K562 (cell line): ENCODE data around the gene NCOA4. TPM values are rescaled to one million over a fixed set of nuclear protein-coding genes. Genes with fewer than 3 reads are reported as not detected.

Experiments used
- ATAC-seq: fragments of 200-7000 bp; cut with Tn5 transposase; 3 replicates; pipeline ENCODE4 v1.9.1; 2020; ENCODE audit warnings: moderate library complexity
- BruUV-seq: library from RNA; stranded (reverse); fragments of 400-500 nt; replicated peaks from 2 replicates; lab custom pipeline; 2021; lab: Mats Ljungman, UMichigan
- CTCF ChIA-PET: fragments of 300-600 bp; formaldehyde crosslinking; extraction: SDS; loops from one replicate; lab custom pipeline; 2021; ENCODE audit warnings: low intra/inter-chr PET ratio; lab: Yijun Ruan, JAX
- POLR2A ChIA-PET: fragments of 300-600, 350-650 bp; sonication (Branson Sonifier 250); formaldehyde crosslinking; extraction: SDS; loops from one replicate; lab custom pipeline; 2021; ENCODE audit warnings: antibody characterized with exemption, inconsistent platforms; lab: Yijun Ruan, JAX
- DNase-seq, 4 experiments: peaks; one replicate each; pipeline versions ENCODE4 v3.0.0 to v3.0.0-alpha.2; 2011 to 2018; ENCODE audit warnings: low spot score in 3 of 4, mixed read lengths in 3 of 4; ENCODE audit errors: extremely low read depth in 1 of 4
- FAIRE-seq: peaks from 2 replicates; lab custom pipeline; 2011; peaks lifted over from hg19 to GRCh38; lab: Jason Lieb, UNC
- H2AFZ ChIP-seq: 2 replicates; pipeline ENCODE4 v1.6.0; 2011; ENCODE audit warnings: low read depth, low read length, control low read depth, inconsistent platforms
- H3K27ac ChIP-seq: fragments of 200-600 bp; 3 replicates; pipeline ENCODE4 v1.8.0; 2011; ENCODE audit warnings: low read depth, mild to moderate bottlenecking, control low read depth, inconsistent platforms, low read length, moderate library complexity, mixed read lengths; ENCODE audit errors: extremely low read depth
- H3K27me3 ChIP-seq, 2 experiments: fragments of 300-600 bp in 1 of 2; 2 replicates in 1 of 2; 3 replicates in 1 of 2; pipeline versions ENCODE4 v1.6.0 to v1.8.0; 2011; ENCODE audit warnings: inconsistent platforms in 2 of 2, low read length in 2 of 2, mild to moderate bottlenecking in 1 of 2, mixed read lengths in 1 of 2, moderate library complexity in 1 of 2; ENCODE audit not compliant: control insufficient read depth in 2 of 2, insufficient read depth in 2 of 2
- H3K36me3 ChIP-seq: fragments of 300-600 bp; 3 replicates; pipeline ENCODE4 v1.8.0; 2011; ENCODE audit warnings: mild to moderate bottlenecking, low read length, inconsistent platforms; ENCODE audit not compliant: control insufficient read depth, insufficient read depth
- H3K4me1 ChIP-seq, 2 experiments: fragments of 200-600 bp in 1 of 2; replicated peaks in 1 of 2; 2 replicates in 1 of 2; 3 replicates in 1 of 2; pipeline versions ENCODE4 v1.5.1 to v1.8.0; 2011; ENCODE audit warnings: inconsistent platforms in 2 of 2, low read length in 2 of 2, mild to moderate bottlenecking in 1 of 2, mixed read lengths in 1 of 2, moderate library complexity in 1 of 2; ENCODE audit not compliant: control insufficient read depth in 2 of 2, insufficient read depth in 2 of 2
- H3K4me2 ChIP-seq: 2 replicates; pipeline ENCODE4 v1.6.1; 2011; ENCODE audit warnings: low read length, control low read depth, inconsistent platforms, mixed read lengths; ENCODE audit not compliant: insufficient read depth
- H3K4me3 ChIP-seq: fragments of 200-600 bp; sonication (generic), shearing (Covaris generic); 2 replicates; pipeline ENCODE4 v1.5.1; 2016; ENCODE audit warnings: control low read depth, inconsistent platforms
- H3K79me2 ChIP-seq: fragments of 200-600 bp; 3 replicates; pipeline ENCODE4 v1.8.0; 2011; ENCODE audit warnings: low read length, inconsistent platforms; ENCODE audit not compliant: control insufficient read depth, insufficient read depth
- H3K9ac ChIP-seq, 2 experiments: 2 replicates each; pipeline versions ENCODE4 v1.6.0 to v1.6.1; 2011; ENCODE audit warnings: low read depth in 2 of 2, low read length in 2 of 2, control low read depth in 1 of 2, inconsistent platforms in 1 of 2, mild to moderate bottlenecking in 1 of 2, mixed read lengths in 1 of 2; ENCODE audit not compliant: insufficient read depth in 1 of 2
- H3K9me1 ChIP-seq: one replicate; pipeline ENCODE4 v1.6.0; 2011; ENCODE audit warnings: inconsistent platforms, mild to moderate bottlenecking, low read length, moderate library complexity; ENCODE audit not compliant: control insufficient read depth, insufficient read depth
- H3K9me3 ChIP-seq: replicated peaks from 2 replicates; pipeline ENCODE4 v1.5.1; 2011; ENCODE audit warnings: low read depth, low read length, inconsistent platforms; ENCODE audit not compliant: control insufficient read depth, insufficient read depth
- H4K20me1 ChIP-seq: replicated peaks from 2 replicates; pipeline ENCODE4 v1.6.1; 2011; ENCODE audit warnings: low read length, inconsistent platforms, mixed read lengths; ENCODE audit not compliant: control insufficient read depth, insufficient read depth
- NCOA1 ChIP-seq: fragments of 450-650 bp; IDR thresholded peaks from 2 replicates; pipeline ENCODE4 v1.6.1; 2016; ENCODE audit warnings: low read depth
- PHB2 ChIP-seq: fragments of 450-650 bp; IDR thresholded peaks from 2 replicates; pipeline ENCODE4 v1.6.1; 2017; ENCODE audit warnings: low read depth
- PHTF2 ChIP-seq: fragments of 250-450 bp; sonication (Bioruptor Pico); IDR thresholded peaks from 2 replicates; pipeline ENCODE4 v1.5.0; 2021; ENCODE audit warnings: mild to moderate bottlenecking
- POLR2B ChIP-seq: fragments of 450-650 bp; IDR thresholded peaks from 2 replicates; pipeline ENCODE4 v1.6.1; 2018; ENCODE audit warnings: low read depth; ENCODE audit not compliant: partially characterized antibody
- SIX5 ChIP-seq, 2 experiments: IDR thresholded peaks; 2 replicates each; pipeline ENCODE4 v1.6.1; 2011; ENCODE audit warnings: low read length in 2 of 2, borderline replicate concordance in 1 of 2, low read depth in 1 of 2, mild to moderate bottlenecking in 1 of 2, moderate library complexity in 1 of 2; ENCODE audit not compliant: insufficient read depth in 1 of 2
- ZNF764 ChIP-seq: fragments of 250-450 bp; sonication (Bioruptor Pico); IDR thresholded peaks from 2 replicates; pipeline ENCODE4 v1.4.0; 2020; ENCODE audit warnings: low read depth, mild to moderate bottlenecking, moderate library complexity
- WGBS: fragments of 100-300 bp; shearing (Covaris generic); methylation state at CpG from one replicate; pipeline ENCODE4 v1.1.6; 2016; ENCODE audit warnings: low coverage, mixed read lengths; ENCODE audit not compliant: insufficient coverage; ENCODE audit errors: missing lambda C conversion rate; 5-methylcytosine and 5-hydroxymethylcytosine counted together
- in situ Hi-C: fragments of 300-500 bp; cut with MboI; formaldehyde crosslinking; loops from 4 replicates; pipeline ENCODE4 v1.15.0; 2018; ENCODE audit warnings: inconsistent platforms, mixed read lengths
- intact Hi-C: fragments of 100-400 bp; cut with micrococcal nuclease; formaldehyde crosslinking; loops from 2 replicates; pipeline ENCODE4 v1.14.2; 2022
- polyA plus RNA-seq, 8 experiments: library from polyadenylated mRNA; depleted of rRNA in 4 of 8; stranded (reverse) in 5 of 8; unstranded in 3 of 8; fragments of >200 nt; fragmentation: Nextera tagmentation in 2 of 8; fragmentation: Illumina TruSeq in 1 of 8; extraction: Ambion mirVana in 2 of 8; extraction: Trizol in 1 of 8; gene quantifications; 2 replicates each; pipeline versions ENCODE4 v1.2.1 to v1.2.3, GENCODE V29; 2011 to 2014; ENCODE audit warnings: inconsistent platforms in 1 of 8, missing spikeins in 1 of 8
- total RNA-seq, 7 experiments: library from RNA; depleted of rRNA in 6 of 7; stranded (reverse); fragments of >200 nt in 6 of 7; fragmentation: Illumina TruSeq in 2 of 7; extraction: Trizol in 2 of 7; gene quantifications; 2 replicates each; pipeline versions ENCODE4 v1.2.1 to v1.2.3, GENCODE V29; 2011 to 2021; ENCODE audit warnings: low replicate concordance in 1 of 7
- TF ChIP-seq, protein P1 (sequence below), 2 experiments: fragments of 450-650 bp; IDR thresholded peaks; 2 replicates each; pipeline ENCODE4 v1.6.1; 2018; ENCODE audit warnings: mild to moderate bottlenecking in 2 of 2, low read depth in 1 of 2; ENCODE audit not compliant: partially characterized antibody in 2 of 2
- TF ChIP-seq, protein P2 (sequence below): fragments of 450-650 bp; IDR thresholded peaks from 2 replicates; pipeline ENCODE4 v1.6.1; 2016; ENCODE audit warnings: low read depth, mild to moderate bottlenecking, moderate library complexity

The NCOA4 gene
- total and polyA plus RNA-seq, 9 of the 15 experiments (the other 6 are each of a cell fraction or from before 2014, with no cell fraction given), result 89.8 to 283 (median 181) TPM

DNA sequence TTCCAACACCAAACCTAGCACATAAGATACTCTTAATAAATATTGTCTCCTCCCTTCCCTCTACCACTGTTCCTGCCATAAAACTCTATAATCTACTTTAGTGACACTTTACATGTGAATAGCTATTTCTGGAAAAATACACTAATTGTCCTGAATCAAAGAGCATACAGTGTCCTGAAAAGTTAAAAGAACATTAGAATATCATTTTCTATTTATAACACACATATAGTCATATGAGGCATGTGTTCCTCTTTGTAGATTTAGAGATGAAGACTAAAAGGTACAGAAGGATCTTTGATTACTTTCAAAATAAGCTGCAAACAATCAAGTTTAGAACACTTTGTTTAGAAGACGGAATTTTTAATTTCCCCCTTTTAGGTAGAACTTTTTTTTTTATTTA, 13.6 kb downstream of the NCOA4 start:
- no TSS peak for BruUV-seq
- Histone ChIP-seq H3K4me2 (no peak overlapping the region), H3K4me3 (no peak overlapping the region), H3K4me1 (peaks cover 18 to 46% of the 10 kb centered on the region in 2 experiments), H3K79me2 (peaks cover 89% of the 10 kb centered on the region), H3K9ac (no peak overlapping the region), H3K9me3 (no peaks in the 10 kb centered on the region), H3K27ac (peak overlapping the region; percentile 5; the same call in 1 of the 3 replicates), H3K27me3 (no peaks in the 10 kb centered on the region), H2AFZ (no peak overlapping the region), H4K20me1 (peaks cover 19% of the 10 kb centered on the region), H3K9me1 (no peaks in the 10 kb centered on the region), H3K36me3 (peaks cover 81% of the 10 kb centered on the region)
- in situ Hi-C loops (no loop called here), intact Hi-C loops (no loop called here)
- FAIRE-seq, result no peak
- ATAC-seq, result no peak
- CTCF ChIA-PET, result no interaction called here
- 0 out of 2 replicates have a peak, but pooled peaks have one; percentile 19 for TF ChIP-seq PHB2
- no peak for TF ChIP-seq ZNF764
- no peak for TF ChIP-seq PHTF2 (CRISPR knock-in tag)
- TF ChIP-seq SIX5 (IDR thresholded peaks at IDR 0.05; ENCODE audit: borderline replicate concordance in 1 of 2, insufficient read depth in 1 of 2, low read depth in 1 of 2, low read length in 2 of 2), result no peak
- POLR2A ChIA-PET, result interaction anchor here (0.6 to 11.8 kb wide), 4 partner anchors 9 to 91 kb away, joined by 3 to 136 read pairs (median 5); no protein-coding TSS in a partner anchor
- DNase-seq, result no peak
- WGBS, result 94% methylated on average over 1 of the region's 1 CpG

DNA sequence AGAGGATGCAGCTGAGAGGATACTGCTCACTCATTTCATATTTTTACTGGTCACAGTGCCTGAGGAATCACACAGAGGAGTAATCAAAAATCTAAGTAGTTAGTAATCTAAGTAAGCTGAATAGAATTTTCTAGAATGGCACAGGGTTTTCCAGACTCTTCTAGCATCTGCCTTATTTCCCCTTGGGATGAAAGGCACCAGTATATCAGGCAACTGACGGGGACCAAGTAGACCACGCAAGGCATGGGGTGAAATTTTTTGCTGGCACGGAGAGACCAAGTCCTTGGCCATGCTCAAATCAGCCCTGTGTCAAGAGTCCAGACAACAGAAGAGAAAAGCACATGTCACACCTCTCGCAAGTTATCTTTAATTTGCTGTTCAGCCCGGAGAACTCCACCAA, 14.2 kb downstream of the NCOA4 start:
- Histone ChIP-seq H3K9me3 (no peaks in the 10 kb centered on the region), H3K36me3 (peaks cover 82% of the 10 kb centered on the region), H3K27me3 (no peaks in the 10 kb centered on the region), H3K27ac (no peak overlapping the region; the same call in 2 of the 3 replicates), H3K79me2 (peaks cover 82% of the 10 kb centered on the region), H3K9me1 (no peaks in the 10 kb centered on the region), H4K20me1 (peaks cover 19% of the 10 kb centered on the region), H3K4me1 (peaks cover 12 to 44% of the 10 kb centered on the region in 2 experiments), H3K4me3 (no peak overlapping the region), H2AFZ (no peak overlapping the region), H3K9ac (no peak overlapping the region), H3K4me2 (no peak overlapping the region)
- in situ Hi-C loops (no loop called here), intact Hi-C loops (no loop called here)
- no peak for DNase-seq
- BruUV-seq, result no TSS peak
- POLR2A ChIA-PET, result interaction anchor here (1.3 to 11.8 kb wide), 3 partner anchors 9 to 15 kb away, joined by 4 to 136 read pairs (median 6); no protein-coding TSS in a partner anchor
- FAIRE-seq, result no peak
- peak; percentile 53; the same call in 1 of the 2 replicates for TF ChIP-seq PHTF2 (CRISPR knock-in tag)
- TF ChIP-seq NCOA1, result no peak
- TF ChIP-seq, protein P1, sequence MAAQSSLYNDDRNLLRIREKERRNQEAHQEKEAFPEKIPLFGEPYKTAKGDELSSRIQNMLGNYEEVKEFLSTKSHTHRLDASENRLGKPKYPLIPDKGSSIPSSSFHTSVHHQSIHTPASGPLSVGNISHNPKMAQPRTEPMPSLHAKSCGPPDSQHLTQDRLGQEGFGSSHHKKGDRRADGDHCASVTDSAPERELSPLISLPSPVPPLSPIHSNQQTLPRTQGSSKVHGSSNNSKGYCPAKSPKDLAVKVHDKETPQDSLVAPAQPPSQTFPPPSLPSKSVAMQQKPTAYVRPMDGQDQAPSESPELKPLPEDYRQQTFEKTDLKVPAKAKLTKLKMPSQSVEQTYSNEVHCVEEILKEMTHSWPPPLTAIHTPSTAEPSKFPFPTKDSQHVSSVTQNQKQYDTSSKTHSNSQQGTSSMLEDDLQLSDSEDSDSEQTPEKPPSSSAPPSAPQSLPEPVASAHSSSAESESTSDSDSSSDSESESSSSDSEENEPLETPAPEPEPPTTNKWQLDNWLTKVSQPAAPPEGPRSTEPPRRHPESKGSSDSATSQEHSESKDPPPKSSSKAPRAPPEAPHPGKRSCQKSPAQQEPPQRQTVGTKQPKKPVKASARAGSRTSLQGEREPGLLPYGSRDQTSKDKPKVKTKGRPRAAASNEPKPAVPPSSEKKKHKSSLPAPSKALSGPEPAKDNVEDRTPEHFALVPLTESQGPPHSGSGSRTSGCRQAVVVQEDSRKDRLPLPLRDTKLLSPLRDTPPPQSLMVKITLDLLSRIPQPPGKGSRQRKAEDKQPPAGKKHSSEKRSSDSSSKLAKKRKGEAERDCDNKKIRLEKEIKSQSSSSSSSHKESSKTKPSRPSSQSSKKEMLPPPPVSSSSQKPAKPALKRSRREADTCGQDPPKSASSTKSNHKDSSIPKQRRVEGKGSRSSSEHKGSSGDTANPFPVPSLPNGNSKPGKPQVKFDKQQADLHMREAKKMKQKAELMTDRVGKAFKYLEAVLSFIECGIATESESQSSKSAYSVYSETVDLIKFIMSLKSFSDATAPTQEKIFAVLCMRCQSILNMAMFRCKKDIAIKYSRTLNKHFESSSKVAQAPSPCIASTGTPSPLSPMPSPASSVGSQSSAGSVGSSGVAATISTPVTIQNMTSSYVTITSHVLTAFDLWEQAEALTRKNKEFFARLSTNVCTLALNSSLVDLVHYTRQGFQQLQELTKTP (IDR thresholded peaks at IDR 0.05; ENCODE audit: low read depth in 1 of 2, partially characterized antibody in 2 of 2), result no peak
- TF ChIP-seq POLR2B, result no peak
- TF ChIP-seq, protein P2, sequence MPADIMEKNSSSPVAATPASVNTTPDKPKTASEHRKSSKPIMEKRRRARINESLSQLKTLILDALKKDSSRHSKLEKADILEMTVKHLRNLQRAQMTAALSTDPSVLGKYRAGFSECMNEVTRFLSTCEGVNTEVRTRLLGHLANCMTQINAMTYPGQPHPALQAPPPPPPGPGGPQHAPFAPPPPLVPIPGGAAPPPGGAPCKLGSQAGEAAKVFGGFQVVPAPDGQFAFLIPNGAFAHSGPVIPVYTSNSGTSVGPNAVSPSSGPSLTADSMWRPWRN, result no peak
- 97% methylated on average over 5 of the region's 5 CpGs for WGBS
- CTCF ChIA-PET, result no interaction called here
- no peak for ATAC-seq
